BLaER1 treated with 17β-estradiol and CSF1 and Interleukin-3, amounts not matched to agents 10 nM and 100 nM (cell line): ENCODE measurements around the gene PXMP4.
"Not testable (repeated sequence)": the region's sequence is repeated elsewhere in the genome, so short reads cannot be mapped to it uniquely, and the experiment has no call there.

Source experiments
- H3K27ac ChIP-seq, 11 experiments: shearing (Covaris generic); formaldehyde crosslinking; 2 replicates each; pipeline ENCODE4 v1.8.1; 2022
- H3K27me3 ChIP-seq, 11 experiments: shearing (Covaris generic); formaldehyde crosslinking; 2 replicates each; pipeline ENCODE4 v1.8.1; 2022
- H3K36me3 ChIP-seq, 11 experiments: shearing (Covaris generic); formaldehyde crosslinking; 2 replicates each; pipeline ENCODE4 v1.8.1; 2022
- H3K4me1 ChIP-seq, 10 experiments: shearing (Covaris generic); formaldehyde crosslinking; 2 replicates each; pipeline ENCODE4 v1.8.1; 2022
- H3K4me2 ChIP-seq, 11 experiments: shearing (Covaris generic); formaldehyde crosslinking; 2 replicates each; pipeline ENCODE4 v1.8.1; 2022
- H3K4me3 ChIP-seq, 10 experiments: shearing (Covaris generic); formaldehyde crosslinking; 2 replicates each; pipeline ENCODE4 v1.8.1; 2022
- H3K9ac ChIP-seq, 11 experiments: shearing (Covaris generic); formaldehyde crosslinking; 2 replicates each; pipeline ENCODE4 v1.8.1; 2022
- H3K9me3 ChIP-seq, 11 experiments: shearing (Covaris generic); formaldehyde crosslinking; replicated peaks in 1 of 11; 2 replicates each; pipeline ENCODE4 v1.8.1; 2022
- H4K20me1 ChIP-seq, 11 experiments: shearing (Covaris generic); formaldehyde crosslinking; 2 replicates each; pipeline ENCODE4 v1.8.1; 2022
- Cebpa-rat ChIP-seq, 11 experiments: shearing (Covaris generic); IDR thresholded peaks; 2 replicates each; pipeline ENCODE4 v1.8.1; 2022

The PXMP4 gene, protein sequence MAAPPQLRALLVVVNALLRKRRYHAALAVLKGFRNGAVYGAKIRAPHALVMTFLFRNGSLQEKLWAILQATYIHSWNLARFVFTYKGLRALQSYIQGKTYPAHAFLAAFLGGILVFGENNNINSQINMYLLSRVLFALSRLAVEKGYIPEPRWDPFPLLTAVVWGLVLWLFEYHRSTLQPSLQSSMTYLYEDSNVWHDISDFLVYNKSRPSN

DNA sequence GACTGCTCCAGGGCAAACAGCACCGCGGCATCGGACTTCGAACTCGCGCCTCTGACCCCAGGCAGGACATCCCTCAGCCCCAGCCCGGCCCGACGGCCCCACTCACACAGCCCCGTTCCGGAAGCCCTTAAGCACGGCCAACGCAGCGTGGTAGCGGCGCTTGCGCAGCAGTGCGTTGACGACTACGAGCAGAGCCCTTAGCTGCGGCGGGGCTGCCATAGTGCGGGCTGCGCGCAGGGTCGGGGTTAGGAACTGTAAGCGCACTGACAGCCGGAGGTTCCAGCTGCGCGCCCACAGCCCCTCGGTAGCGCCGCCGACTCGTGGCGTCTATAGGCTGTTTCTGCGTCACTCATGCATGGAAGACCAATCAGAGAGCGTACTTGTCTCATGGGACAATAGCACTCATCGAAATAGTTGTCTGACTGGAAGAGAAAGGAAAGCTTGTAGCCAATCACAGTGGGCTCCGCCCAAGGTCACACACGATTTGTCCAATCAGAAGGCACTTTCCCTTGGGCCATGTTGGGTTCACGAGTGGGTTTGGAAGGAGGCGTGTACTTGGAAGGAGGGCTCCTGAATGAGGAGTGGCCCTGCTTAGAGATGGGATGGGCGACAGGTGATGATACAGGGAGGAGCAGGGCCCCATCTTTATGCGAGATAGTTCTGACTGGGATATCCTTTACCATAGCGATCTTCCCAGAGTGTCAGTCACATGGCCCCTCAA is at the start of gene PXMP4:
PXMP4 (minus strand) TSS at position 322 of the 721 bp plus-strand sequence; CDS start at position 219, 103 bp downstream.
- H3K36me3 ChIP-seq: no peaks in the 10 kb centered on the region
- H3K4me1 ChIP-seq: peaks cover 0 to 9% (median 7%) of the 10 kb centered on the region in 10 experiments; a peak in 8 of 20 replicates
- no peaks in the 10 kb centered on the region for H4K20me1 ChIP-seq
- H3K27ac ChIP-seq: no peak within 1 kb of the TSS
- no peak within 1 kb of the TSS for H3K9ac ChIP-seq
- TF ChIP-seq Cebpa-rat (IDR thresholded peaks at IDR 0.05): no peak
- H3K4me2 ChIP-seq: peak within 1 kb of the TSS in 7 of 11 experiments; percentile 9 to 55 (median 39); a peak in 9 of 22 replicates
- peaks cover 0 to 10% (median 7%) of the 10 kb centered on the region in 11 experiments; a peak in 9 of 22 replicates for H3K27me3 ChIP-seq
- H3K4me3 ChIP-seq: peak within 1 kb of the TSS in 5 of 10 experiments; percentile 13 to 47 (median 23); a peak in 6 of 20 replicates
- peaks cover 9 to 20% (median 16%) of the 10 kb centered on the region in 11 experiments for H3K9me3 ChIP-seq

DNA sequence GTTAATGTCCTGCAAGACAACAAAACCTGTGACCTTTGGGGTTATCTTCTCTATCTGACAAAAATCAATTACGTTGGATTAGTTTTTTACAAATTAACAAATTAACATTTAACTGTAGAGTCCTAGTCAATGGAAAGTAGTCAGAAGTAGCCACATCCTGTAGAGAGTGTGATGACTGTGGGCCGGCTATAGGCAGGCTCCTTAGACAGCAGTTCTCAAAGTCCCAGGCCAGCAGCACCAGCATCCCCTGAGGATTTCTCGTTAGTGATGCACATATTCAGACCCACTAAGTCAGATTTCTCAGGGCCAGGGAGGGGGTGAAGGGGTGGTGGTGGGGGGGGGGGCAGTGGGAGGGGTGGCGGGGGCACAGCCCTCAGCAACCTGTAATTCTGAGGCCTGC is 48.9 kb upstream of the PXMP4 start:
- no peak for TF ChIP-seq Cebpa-rat (IDR thresholded peaks at IDR 0.05)
- no peaks in the 10 kb centered on the region for H3K27me3 ChIP-seq
- H4K20me1 ChIP-seq: no peaks in the 10 kb centered on the region; a peak in 1 of 22 replicates
- H3K36me3 ChIP-seq: peaks cover 10 to 60% (median 31%) of the 10 kb centered on the region in 11 experiments; a peak in 17 of 22 replicates
- no peak overlapping the region for H3K9ac ChIP-seq
- peaks cover 0 to 9% (median 2%) of the 10 kb centered on the region in 10 experiments; a peak in 2 of 20 replicates for H3K4me1 ChIP-seq
- no peak overlapping the region for H3K4me2 ChIP-seq
- no peak overlapping the region for H3K4me3 ChIP-seq
- no peak overlapping the region for H3K27ac ChIP-seq
- no peaks in the 10 kb centered on the region for H3K9me3 ChIP-seq

- Histone ChIP-seq H3K4me2 (no peak overlapping the region), H3K4me3 (no peak overlapping the region), H3K9ac (no peak overlapping the region), H3K27ac (no peak overlapping the region), H3K9me3 (no peaks in the 10 kb centered on the region), H3K4me1 (peaks cover 0 to 4% (median 0%) of the 10 kb centered on the region in 10 experiments; a peak in 1 of 20 replicates), H3K27me3 (no peaks in the 10 kb centered on the region), H4K20me1 (no peaks in the 10 kb centered on the region; a peak in 1 of 22 replicates), H3K36me3 (peaks cover 5 to 67% (median 30%) of the 10 kb centered on the region in 11 experiments; a peak in 17 of 22 replicates)
- no peak for TF ChIP-seq Cebpa-rat (IDR thresholded peaks at IDR 0.05)
Observed at GRCh38 chr20:33767777-33768138, 47.6 kb upstream of the PXMP4 start.

- Histone ChIP-seq H3K36me3 (peaks cover 5 to 67% (median 29%) of the 10 kb centered on the region in 11 experiments; a peak in 17 of 22 replicates), H3K27ac (no peak overlapping the region), H3K4me2 (no peak overlapping the region), H3K9ac (no peak overlapping the region), H3K9me3 (no peaks in the 10 kb centered on the region), H3K4me3 (no peak overlapping the region), H3K27me3 (no peaks in the 10 kb centered on the region), H4K20me1 (peaks cover 0 to 2% (median 0%) of the 10 kb centered on the region in 11 experiments; a peak in 2 of 22 replicates), H3K4me1 (no peaks in the 10 kb centered on the region)
- no peak for TF ChIP-seq Cebpa-rat (IDR thresholded peaks at IDR 0.05)
Observed at GRCh38 chr20:33766686-33767085, 46.6 kb upstream of the PXMP4 start.

DNA sequence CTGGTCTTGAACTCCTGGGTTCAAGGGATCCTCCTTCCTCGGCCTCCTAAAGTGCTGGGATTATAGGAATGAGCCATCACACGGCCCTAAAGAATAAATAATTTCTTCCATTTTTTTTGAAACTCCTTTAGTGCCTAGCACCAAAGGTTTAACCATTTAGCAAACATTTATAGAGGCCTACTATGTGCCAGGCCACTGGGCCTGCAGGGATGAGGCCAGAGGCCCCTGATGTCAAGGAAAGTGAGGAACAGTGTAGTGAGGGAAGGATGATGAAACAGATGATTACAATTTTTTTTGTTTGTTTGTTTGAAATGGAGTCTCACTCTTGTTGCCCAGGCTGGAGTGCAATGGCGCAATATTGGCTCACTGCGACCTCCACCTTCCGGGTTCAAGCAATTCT is 45.5 kb upstream of the PXMP4 start:
- H3K4me1 ChIP-seq: no peaks in the 10 kb centered on the region
- H3K27ac ChIP-seq: no peak overlapping the region
- no peak overlapping the region for H3K9ac ChIP-seq
- no peaks in the 10 kb centered on the region for H3K27me3 ChIP-seq
- no peak for TF ChIP-seq Cebpa-rat (IDR thresholded peaks at IDR 0.05)
- no peak overlapping the region for H3K4me2 ChIP-seq
- peaks cover 0 to 5% (median 0%) of the 10 kb centered on the region in 11 experiments; a peak in 2 of 22 replicates for H4K20me1 ChIP-seq
- peaks cover 5 to 66% (median 31%) of the 10 kb centered on the region in 11 experiments; a peak in 17 of 22 replicates for H3K36me3 ChIP-seq
- no peak overlapping the region for H3K4me3 ChIP-seq
- no peaks in the 10 kb centered on the region for H3K9me3 ChIP-seq

GRCh38 chr20:33765099-33765498 is 45.0 kb upstream of the PXMP4 start:
- H3K4me2 ChIP-seq: no peak overlapping the region
- no peak overlapping the region for H3K9ac ChIP-seq
- H3K27me3 ChIP-seq: no peaks in the 10 kb centered on the region
- H4K20me1 ChIP-seq: peaks cover 0 to 5% (median 0%) of the 10 kb centered on the region in 11 experiments; a peak in 2 of 22 replicates
- H3K36me3 ChIP-seq: peaks cover 5 to 70% (median 31%) of the 10 kb centered on the region in 11 experiments; a peak in 17 of 22 replicates
- no peak for TF ChIP-seq Cebpa-rat (IDR thresholded peaks at IDR 0.05)
- no peaks in the 10 kb centered on the region for H3K9me3 ChIP-seq
- H3K4me1 ChIP-seq: no peaks in the 10 kb centered on the region
- no peak overlapping the region for H3K4me3 ChIP-seq
- no peak overlapping the region for H3K27ac ChIP-seq

DNA sequence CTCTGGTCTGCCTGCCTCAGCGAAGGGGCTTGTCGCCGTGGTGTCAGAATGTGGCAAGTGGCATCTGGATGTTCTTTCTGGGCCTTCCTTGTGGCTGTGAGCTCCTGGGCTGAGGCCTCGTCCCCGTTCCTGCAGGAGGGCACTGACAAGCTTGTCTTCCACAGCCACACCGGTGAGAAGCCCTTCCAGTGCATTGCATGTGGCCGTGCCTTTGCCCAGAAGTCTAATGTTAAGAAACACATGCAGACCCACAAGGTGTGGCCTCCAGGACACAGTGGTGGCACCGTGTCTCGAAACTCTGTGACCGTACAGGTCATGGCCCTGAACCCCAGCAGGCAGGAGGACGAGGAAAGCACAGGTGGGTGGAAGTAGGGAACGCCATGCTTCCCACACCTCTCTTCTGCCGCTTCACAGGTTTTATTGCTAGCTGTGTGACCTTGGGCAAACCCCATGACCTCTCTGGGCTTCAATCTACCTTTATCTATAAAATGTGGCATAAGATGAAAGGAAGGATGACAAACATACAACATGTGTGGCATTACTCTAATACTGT is 41.7 kb upstream of the PXMP4 start:
- Histone ChIP-seq H3K9me3 (peaks cover 9 to 14% (median 11%) of the 10 kb centered on the region in 11 experiments), H3K27ac (no peak overlapping the region), H3K4me1 (peaks cover 0 to under 1% (median 0%) of the 10 kb centered on the region in 10 experiments; a peak in 1 of 20 replicates), H4K20me1 (peaks cover 0 to 5% (median 0%) of the 10 kb centered on the region in 11 experiments; a peak in 1 of 22 replicates), H3K4me3 (no peak overlapping the region), H3K27me3 (no peaks in the 10 kb centered on the region), H3K36me3 (peaks cover 10 to 81% (median 37%) of the 10 kb centered on the region in 11 experiments), H3K4me2 (no peak overlapping the region), H3K9ac (no peak overlapping the region)
- no peak for TF ChIP-seq Cebpa-rat (IDR thresholded peaks at IDR 0.05)

GRCh38 chr20:33757458-33757857 is 37.3 kb upstream of the PXMP4 start:
- Histone ChIP-seq H3K9ac (no peak overlapping the region), H3K27me3 (no peaks in the 10 kb centered on the region), H3K4me1 (peaks cover 5 to 12% (median 10%) of the 10 kb centered on the region in 10 experiments; a peak in 17 of 20 replicates), H3K27ac (no peak overlapping the region), H3K4me3 (no peak overlapping the region), H3K9me3 (peaks cover 9 to 15% (median 13%) of the 10 kb centered on the region in 11 experiments), H4K20me1 (peaks cover 0 to 5% (median 0%) of the 10 kb centered on the region in 11 experiments; a peak in 1 of 22 replicates), H3K36me3 (peaks cover 27 to 87% (median 49%) of the 10 kb centered on the region in 11 experiments), H3K4me2 (no peak overlapping the region)
- TF ChIP-seq Cebpa-rat (IDR thresholded peaks at IDR 0.05): no peak

DNA sequence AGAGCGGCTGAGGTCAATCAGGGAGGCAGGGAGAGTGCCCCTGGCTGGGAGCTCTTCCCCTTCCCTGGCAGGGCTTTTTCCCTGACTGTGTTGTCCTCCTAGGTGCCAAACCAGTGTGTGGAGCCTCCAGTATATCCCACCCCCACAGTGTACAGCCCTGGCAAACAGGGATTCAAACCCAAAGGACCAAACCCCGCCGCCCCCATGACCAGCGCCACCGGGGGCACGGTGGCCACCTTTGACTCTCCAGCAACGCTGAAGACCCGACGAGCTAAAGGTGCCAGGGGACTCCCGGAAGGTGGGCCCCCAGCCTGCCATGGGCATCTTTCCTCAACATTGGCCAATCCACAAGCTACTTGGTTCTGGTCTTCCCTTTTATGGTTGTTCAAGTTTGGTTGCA is 36.9 kb upstream of the PXMP4 start:
- H3K4me1 ChIP-seq: peaks cover 5 to 12% (median 10%) of the 10 kb centered on the region in 10 experiments; a peak in 17 of 20 replicates
- H3K4me2 ChIP-seq: no peak overlapping the region
- TF ChIP-seq Cebpa-rat (IDR thresholded peaks at IDR 0.05): no peak
- peaks cover 27 to 87% (median 50%) of the 10 kb centered on the region in 11 experiments for H3K36me3 ChIP-seq
- H3K9ac ChIP-seq: no peak overlapping the region
- H4K20me1 ChIP-seq: peaks cover 0 to 5% (median 0%) of the 10 kb centered on the region in 11 experiments; a peak in 1 of 22 replicates
- H3K27ac ChIP-seq: no peak overlapping the region
- no peaks in the 10 kb centered on the region for H3K27me3 ChIP-seq
- peaks cover 9 to 15% (median 13%) of the 10 kb centered on the region in 11 experiments for H3K9me3 ChIP-seq
- H3K4me3 ChIP-seq: no peak overlapping the region

- H3K27ac ChIP-seq: peak overlapping the region in 8 of 11 experiments; percentile 2 to 53 (median 29); a peak in 11 of 22 replicates
- H3K4me2 ChIP-seq: peak overlapping the region in 10 of 11 experiments; percentile 9 to 54 (median 32); a peak in 15 of 22 replicates
Observed at GRCh38 chr20:33755936-33756490, 35.9 kb upstream of the PXMP4 start.

More at GRCh38 chr20:33755936-33756490, 35.9 kb upstream of the PXMP4 start:
- H3K4me3 ChIP-seq, H3K27me3 ChIP-seq, H4K20me1 ChIP-seq: not testable (repeated sequence)
- Histone ChIP-seq H3K9ac (peak overlapping the region in 2 of 11 experiments; percentile 22 to 31; a peak in 1 of 22 replicates), H3K36me3 (peaks cover 24 to 90% (median 44%) of the 10 kb centered on the region in 11 experiments), H3K4me1 (peaks cover 5 to 12% (median 10%) of the 10 kb centered on the region in 10 experiments; a peak in 17 of 20 replicates), H3K9me3 (peaks cover 9 to 15% (median 13%) of the 10 kb centered on the region in 11 experiments)
